H1 (cell line): ENCODE data around the gene IMPG2. TPM values are rescaled to one million over a fixed set of nuclear protein-coding genes. Genes with fewer than 3 reads are reported as not detected.

ENCODE experiments used
- CTCF ChIA-PET: fragments of 300-600 bp; sonication (Branson Sonifier 250); formaldehyde crosslinking; loops from one replicate; lab custom pipeline; 2021; ENCODE audit not compliant: partially characterized antibody; lab: Charles Lee
- POLR2A ChIA-PET: fragments of 300-600 bp; sonication (Branson Sonifier 250); formaldehyde crosslinking; loops from one replicate; lab custom pipeline; 2021; ENCODE audit warnings: inconsistent platforms; ENCODE audit not compliant: partially characterized antibody; lab: Charles Lee
- DNase-seq, 2 experiments: peaks; one replicate each; pipeline versions ENCODE4 v3.0.0 to v3.0.0-alpha.2; 2010 to 2022; ENCODE audit warnings: low spot score in 2 of 2, low read depth in 1 of 2, mixed read lengths in 1 of 2
- FAIRE-seq: peaks from 2 replicates; lab custom pipeline; 2011; peaks lifted over from hg19 to GRCh38; lab: Jason Lieb, UNC
- H2AFZ ChIP-seq: 2 replicates; pipeline ENCODE4 v1.8.1; 2012; ENCODE audit warnings: low read length, inconsistent platforms
- H2AK5ac ChIP-seq: 2 replicates; pipeline ENCODE4 v1.6.1; 2013; ENCODE audit warnings: low read depth, low read length
- H2BK120ac ChIP-seq: replicated peaks from 2 replicates; pipeline ENCODE3; 2013; ENCODE audit warnings: low read depth, low read length, inconsistent platforms
- H2BK12ac ChIP-seq: 2 replicates; pipeline ENCODE4 v1.6.1; 2013; ENCODE audit warnings: low read depth, low read length
- H2BK15ac ChIP-seq: 2 replicates; pipeline ENCODE4 v1.6.1; 2013; ENCODE audit warnings: low read length
- H2BK20ac ChIP-seq: 2 replicates; pipeline ENCODE4 v1.6.1; 2013; ENCODE audit warnings: low read length
- H2BK5ac ChIP-seq: 2 replicates; pipeline ENCODE4 v1.6.1; 2013; ENCODE audit warnings: low read depth, low read length
- H3K14ac ChIP-seq: 2 replicates; pipeline ENCODE4 v1.6.1; 2013; ENCODE audit warnings: inconsistent platforms; ENCODE audit not compliant: insufficient read length
- H3K18ac ChIP-seq: 2 replicates; pipeline ENCODE4 v1.6.1; 2013; ENCODE audit warnings: low read length; ENCODE audit errors: extremely low read depth
- H3K23ac ChIP-seq: 2 replicates; pipeline ENCODE4 v1.6.1; 2013; ENCODE audit warnings: inconsistent platforms; ENCODE audit not compliant: insufficient read length
- H3K23me2 ChIP-seq: 2 replicates; pipeline ENCODE4 v1.6.1; 2013; ENCODE audit warnings: low read depth, low read length
- H3K27ac ChIP-seq: 2 replicates; pipeline ENCODE4 v1.6.1; 2011; ENCODE audit warnings: low read depth, low read length, inconsistent platforms
- H3K27me3 ChIP-seq, 4 experiments: replicated peaks in 1 of 4; 1 replicate in 1 of 4; 2 replicates in 3 of 4; pipeline versions ENCODE4 v1.6.1 to v1.8.1; 2011 to 2013; ENCODE audit warnings: low read length in 3 of 4, mild to moderate bottlenecking in 3 of 4, inconsistent platforms in 2 of 4, mixed read lengths in 2 of 4, moderate library complexity in 1 of 4; ENCODE audit not compliant: control insufficient read depth in 3 of 4, insufficient read depth in 3 of 4; ENCODE audit errors: extremely low read depth in 1 of 4
- H3K36me3 ChIP-seq, 4 experiments: 2 replicates each; pipeline versions ENCODE4 v1.6.1 to v1.8.1; 2011 to 2013; ENCODE audit warnings: mild to moderate bottlenecking in 4 of 4, low read length in 3 of 4, moderate library complexity in 2 of 4, control low read depth in 1 of 4, inconsistent platforms in 1 of 4; ENCODE audit not compliant: insufficient read depth in 4 of 4, control insufficient read depth in 2 of 4
- H3K4ac ChIP-seq: replicated peaks from 2 replicates; pipeline ENCODE3; 2013; ENCODE audit warnings: low read length, low read depth, mixed read lengths, inconsistent platforms; ENCODE audit not compliant: insufficient read length
- H3K4me1 ChIP-seq, 4 experiments: replicated peaks in 1 of 4; 1 replicate in 1 of 4; 2 replicates in 3 of 4; pipeline versions ENCODE4 v1.6.1 to v1.8.1; 2011 to 2013; ENCODE audit warnings: low read length in 3 of 4, inconsistent platforms in 2 of 4, mixed read lengths in 1 of 4; ENCODE audit not compliant: insufficient read depth in 4 of 4, control insufficient read depth in 3 of 4
- H3K4me2 ChIP-seq, 2 experiments: 2 replicates each; pipeline versions ENCODE4 v1.6.1 to v1.8.1; 2011 to 2013; ENCODE audit warnings: low read depth in 2 of 2, low read length in 2 of 2, control low read depth in 1 of 2, inconsistent platforms in 1 of 2, mild to moderate bottlenecking in 1 of 2; ENCODE audit not compliant: insufficient read depth in 1 of 2
- H3K4me3 ChIP-seq, 4 experiments: fragments of 200-600, 300-600 bp in 1 of 4; sonication (generic), shearing (Covaris generic), sonication (Bioruptor Twin) in 1 of 4; 2 replicates each; pipeline versions ENCODE4 v1.5.1 to v1.8.1; 2011 to 2016; ENCODE audit warnings: low read length in 4 of 4, low read depth in 3 of 4, control low read depth in 2 of 4, inconsistent platforms in 2 of 4, mild to moderate bottlenecking in 2 of 4, mixed read lengths in 1 of 4, moderate library complexity in 1 of 4; ENCODE audit not compliant: insufficient read depth in 2 of 4; ENCODE audit errors: extremely low read depth in 1 of 4
- H3K56ac ChIP-seq: replicated peaks from 2 replicates; pipeline ENCODE3; 2013; ENCODE audit warnings: low read depth, mild to moderate bottlenecking, mixed read lengths, low read length, inconsistent platforms; ENCODE audit not compliant: insufficient read length
- H3K79me1 ChIP-seq: 2 replicates; pipeline ENCODE4 v1.6.1; 2013; ENCODE audit warnings: low read depth, low read length, control low read depth
- H3K79me2 ChIP-seq, 2 experiments: 2 replicates each; pipeline versions ENCODE4 v1.6.1 to v1.8.1; 2012 to 2013; ENCODE audit warnings: low read length in 2 of 2, mild to moderate bottlenecking in 2 of 2, inconsistent platforms in 1 of 2; ENCODE audit not compliant: insufficient read depth in 2 of 2, control insufficient read depth in 1 of 2
- H3K9ac ChIP-seq, 4 experiments: replicated peaks in 1 of 4; 1 replicate in 1 of 4; 2 replicates in 3 of 4; pipeline versions ENCODE4 v1.6.1 to v1.8.1; 2011 to 2013; ENCODE audit warnings: low read depth in 3 of 4, low read length in 3 of 4, control low read depth in 2 of 4, mild to moderate bottlenecking in 2 of 4, moderate library complexity in 2 of 4, inconsistent platforms in 1 of 4; ENCODE audit errors: extremely low read depth in 1 of 4
- H3K9me3 ChIP-seq, 2 experiments: 2 replicates each; pipeline versions ENCODE4 v1.6.1 to v1.8.1; 2012 to 2013; ENCODE audit warnings: mild to moderate bottlenecking in 2 of 2, moderate library complexity in 2 of 2, control low read depth in 1 of 2, inconsistent platforms in 1 of 2, low read depth in 1 of 2, low read length in 1 of 2, mixed read lengths in 1 of 2; ENCODE audit not compliant: insufficient read depth in 2 of 2
- H4K20me1 ChIP-seq, 2 experiments: replicated peaks in 1 of 2; 2 replicates each; pipeline versions ENCODE3 to v1.8.1; 2011 to 2013; ENCODE audit warnings: inconsistent platforms in 2 of 2, low read length in 2 of 2, mild to moderate bottlenecking in 1 of 2; ENCODE audit not compliant: insufficient read depth in 2 of 2, control insufficient read depth in 1 of 2
- H4K5ac ChIP-seq: 2 replicates; pipeline ENCODE4 v1.6.1; 2013; ENCODE audit warnings: low read length, low read depth, mixed read lengths, inconsistent platforms; ENCODE audit not compliant: insufficient read length
- H4K8ac ChIP-seq: 2 replicates; pipeline ENCODE4 v1.8.0; 2013; ENCODE audit warnings: mild to moderate bottlenecking, moderate library complexity, low read length, inconsistent platforms; ENCODE audit not compliant: insufficient read depth; ENCODE audit errors: extremely low read depth
- H4K91ac ChIP-seq: replicated peaks from 2 replicates; pipeline ENCODE3; 2013; ENCODE audit warnings: low read length, mixed read lengths, inconsistent platforms; ENCODE audit not compliant: insufficient read length
- BACH1 ChIP-seq: IDR thresholded peaks from 2 replicates; pipeline ENCODE4 v1.6.1; 2012; ENCODE audit warnings: low read length, improper control_type of control experiment
- BRCA1 ChIP-seq: IDR thresholded peaks from 2 replicates; pipeline ENCODE4 v1.6.1; 2012; ENCODE audit warnings: low read depth, low read length, improper control_type of control experiment
- EZH2 ChIP-seq: fragments of 200-600 bp; sonication (generic); IDR thresholded peaks from 2 replicates; pipeline ENCODE4 v1.7.1; 2012; ENCODE audit warnings: low read depth, mild to moderate bottlenecking, moderate library complexity, low read length, inconsistent platforms; ENCODE audit not compliant: severe bottlenecking
- HDAC2 ChIP-seq, 2 experiments: fragments of 300-600 bp in 1 of 2; sonication (generic) in 1 of 2; IDR thresholded peaks; 2 replicates each; pipeline ENCODE4 v1.6.1; 2011 to 2012; ENCODE audit warnings: low read depth in 2 of 2, low read length in 2 of 2, mild to moderate bottlenecking in 2 of 2, moderate library complexity in 2 of 2, borderline replicate concordance in 1 of 2, inconsistent platforms in 1 of 2
- KDM1A ChIP-seq: fragments of 200-600, 300-600 bp; sonication (generic); IDR thresholded peaks from 2 replicates; pipeline ENCODE4 v1.7.1; 2016; ENCODE audit warnings: mild to moderate bottlenecking, low read length, borderline replicate concordance
- MAX ChIP-seq: IDR thresholded peaks from 2 replicates; pipeline ENCODE4 v1.6.1; 2012; ENCODE audit warnings: inconsistent platforms
- SIN3A ChIP-seq, 2 experiments: IDR thresholded peaks in 1 of 2; conservative IDR thresholded peaks in 1 of 2; 2 replicates each; pipeline ENCODE4 v1.6.1; 2011 to 2012; ENCODE audit warnings: low read length in 2 of 2, improper control_type of control experiment in 1 of 2, low read depth in 1 of 2, mild to moderate bottlenecking in 1 of 2
- polyA plus RNA-seq, 7 experiments: library from polyadenylated mRNA; depleted of rRNA in 3 of 7; stranded (reverse) in 5 of 7; unstranded in 2 of 7; fragments of >200 nt in 5 of 7; fragments of 200-250 nt in 2 of 7; gene quantifications; 1 replicate in 5 of 7; 2 replicates in 1 of 7; 4 replicates in 1 of 7; pipeline versions ENCODE4 v1.2.1 to v1.2.3, GENCODE V29; 2011 to 2013; ENCODE audit warnings: missing spikeins in 2 of 7, mixed read lengths in 2 of 7
- total RNA-seq: library from RNA; stranded (reverse); fragmentation: NEBNext Ultra II Directional; extraction: Animal tissue kit (Norgen Biotek cat#: 25700); gene quantifications from 2 replicates; pipeline ENCODE4 v1.2.1, GENCODE V29; 2021

The IMPG2 gene
- total and polyA plus RNA-seq, 2 of the 8 experiments (the other 6 are each of a cell fraction or from before 2014, with no cell fraction given), result 0.03 to 0.06 TPM

GRCh38 chr3:101184111-101184510 lies 136.3 kb downstream of the IMPG2 start:
- Histone ChIP-seq H2BK5ac (no peak overlapping the region), H3K9ac (no peak overlapping the region), H2BK12ac (no peak overlapping the region), H4K5ac (no peak overlapping the region), H3K4me2 (no peak overlapping the region), H3K18ac (no peak overlapping the region), H4K8ac (no peak overlapping the region), H3K36me3 (no peaks in the 10 kb centered on the region), H3K4me1 (no peaks in the 10 kb centered on the region), H2BK20ac (no peak overlapping the region), H3K56ac (no peak overlapping the region), H3K14ac (no peak overlapping the region), H3K27me3 (no peaks in the 10 kb centered on the region), H3K79me2 (no peaks in the 10 kb centered on the region), H2BK120ac (no peak overlapping the region), H2AK5ac (no peak overlapping the region), H3K79me1 (no peaks in the 10 kb centered on the region), H4K20me1 (no peaks in the 10 kb centered on the region), H3K27ac (no peak overlapping the region), H3K4me3 (no peak overlapping the region), H2AFZ (no peak overlapping the region), H3K23ac (no peak overlapping the region), H3K4ac (no peak overlapping the region), H2BK15ac (no peak overlapping the region), H3K23me2 (no peaks in the 10 kb centered on the region), H3K9me3 (peaks cover 0 to 2% of the 10 kb centered on the region in 2 experiments; a peak in 1 of 4 replicates), H4K91ac (no peak overlapping the region)
- ChIA-PET CTCF (no interaction called here), POLR2A (no interaction called here)
- FAIRE-seq (no peak), DNase-seq (no peak)
- TF ChIP-seq BRCA1 (no peak), EZH2 (no peak), KDM1A (no peak), HDAC2 (IDR thresholded peaks at IDR 0.05; ENCODE audit: borderline replicate concordance in 1 of 2, low read depth in 2 of 2, low read length in 2 of 2) (no peak), BACH1 (no peak), SIN3A (conservative IDR thresholded peaks at IDR 0.05 in 1 of 2, IDR thresholded peaks at IDR 0.05 in 1 of 2; ENCODE audit: low read depth in 1 of 2, low read length in 2 of 2) (no peak), MAX (no peak)
